NCI-H526 treated with DMSO at 0.1 percent for 48 hours (cell line): ENCODE results near the gene ROCK2.
A peak's percentile ranks its signal among the peaks of the same experiment; 100 is the strongest.

Experiments used
- DNase-seq: peaks from one replicate; lab custom pipeline; 2025; lab: John Stamatoyannopoulos, UW

The ROCK2 gene

GRCh38 chr2:11367170-11367730 lies 22.8 kb upstream of the ROCK2 start:
- DNase-seq: no peak

DNA sequence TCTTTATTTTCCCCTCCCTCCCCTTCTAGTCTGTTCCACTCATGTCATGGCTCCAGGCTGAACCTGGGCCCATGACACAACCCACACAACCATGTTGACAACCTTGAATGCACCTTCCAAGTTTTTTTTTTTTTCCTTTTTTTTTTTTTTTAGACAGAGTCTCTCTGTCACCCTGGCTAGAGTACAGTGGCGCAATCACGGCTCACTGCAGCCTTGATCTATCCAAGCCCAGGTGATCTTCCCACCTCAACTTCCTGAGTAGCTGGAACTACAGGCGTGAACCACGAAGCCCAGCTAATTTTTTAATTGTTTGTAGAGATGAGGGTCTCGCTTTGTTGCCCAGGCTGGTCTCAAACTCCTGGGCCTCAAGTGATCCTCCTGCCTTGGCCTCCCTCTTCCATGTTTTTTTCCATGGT lies 21.9 kb upstream of the ROCK2 start:
- no peak for DNase-seq

- no peak for DNase-seq
These were observed 20.9 kb upstream of the ROCK2 start for GRCh38 chr2:11365096-11365879.

GRCh38 chr2:11364565-11364887 lies 20.1 kb upstream of the ROCK2 start:
- DNase-seq: no peak

GRCh38 chr2:11363868-11364564 lies 19.6 kb upstream of the ROCK2 start:
- DNase-seq: no peak

DNA sequence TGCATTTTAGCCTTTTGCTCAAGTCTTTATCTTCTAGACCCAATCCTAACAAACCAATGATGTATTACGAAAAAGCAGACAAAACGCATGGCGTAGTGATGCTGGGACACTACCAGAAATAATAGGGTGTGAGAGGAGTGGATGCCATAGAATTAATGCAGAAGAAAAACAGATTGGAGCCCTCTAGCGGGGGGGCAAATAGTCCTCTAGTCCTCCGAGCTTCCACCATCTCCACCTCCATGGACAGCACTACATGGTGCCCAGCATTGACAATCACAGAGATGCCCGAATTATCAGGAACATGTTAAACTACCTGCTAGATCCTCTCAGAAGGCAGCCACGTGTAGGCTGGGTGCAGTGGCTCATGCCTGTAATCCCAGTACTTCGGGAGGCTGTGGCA lies 15.4 kb upstream of the ROCK2 start:
- no peak for DNase-seq

GRCh38 chr2:11357428-11357972 lies 13.1 kb upstream of the ROCK2 start:
- no peak for DNase-seq

DNA sequence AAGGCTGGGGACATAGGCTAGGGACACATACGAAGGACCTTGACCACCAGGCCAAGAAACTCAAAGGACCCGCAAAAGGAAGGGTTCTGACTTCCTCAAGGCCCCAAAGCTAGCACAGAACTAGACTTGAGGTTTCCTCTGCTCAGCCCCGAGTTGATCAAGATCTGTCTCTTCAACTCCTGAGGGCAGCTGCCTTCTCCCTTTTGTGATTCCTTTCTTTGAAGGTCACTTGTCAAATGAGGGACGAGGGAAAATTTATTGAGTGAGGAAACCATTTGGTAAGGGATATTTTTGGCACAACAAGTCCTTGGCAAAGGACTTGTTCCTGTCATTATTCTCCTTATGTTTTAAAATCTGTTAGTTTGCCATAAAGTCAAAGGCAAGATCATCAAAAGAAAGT lies 12.3 kb upstream of the ROCK2 start:
- no peak for DNase-seq

- DNase-seq: no peak
These were observed 11.0 kb upstream of the ROCK2 start for GRCh38 chr2:11355194-11356053.

DNA sequence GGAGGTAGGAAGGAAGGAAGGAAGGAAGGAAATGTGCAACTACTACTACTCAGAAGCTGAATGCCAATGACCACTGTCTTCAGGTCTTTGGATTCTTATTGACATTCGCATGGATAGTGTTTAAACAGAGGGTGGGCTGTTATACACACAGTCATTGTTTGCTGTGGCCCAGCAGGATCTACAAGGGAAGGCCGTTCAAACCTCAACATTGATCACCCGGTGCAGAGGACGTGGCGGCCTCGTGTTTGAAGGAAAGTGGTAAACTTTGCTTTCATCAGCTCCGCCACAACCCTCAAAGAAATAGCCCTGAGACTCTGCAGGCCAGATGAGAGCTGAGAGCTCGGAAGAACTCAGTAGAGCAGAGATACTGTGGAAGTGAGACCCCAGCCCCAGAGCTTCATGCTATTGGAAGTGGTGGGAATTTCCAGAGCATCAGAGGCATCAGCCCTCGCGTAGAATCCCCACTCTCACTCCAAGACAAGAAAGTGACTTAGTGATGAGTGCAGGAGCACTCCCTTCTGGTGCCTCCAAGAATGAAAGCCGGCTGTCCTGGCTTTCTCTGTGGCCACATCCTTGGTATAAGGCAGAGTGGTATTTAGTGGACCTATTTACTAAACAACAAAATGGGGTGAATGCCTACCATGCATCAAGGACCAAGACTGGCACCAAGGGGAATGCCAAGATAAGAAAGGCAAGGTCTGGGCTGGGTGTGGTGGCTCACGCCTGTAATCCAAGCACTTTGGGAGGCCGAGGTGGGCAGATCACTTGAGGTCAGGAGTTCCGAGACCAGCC lies 10.1 kb upstream of the ROCK2 start:
- no peak for DNase-seq

DNA sequence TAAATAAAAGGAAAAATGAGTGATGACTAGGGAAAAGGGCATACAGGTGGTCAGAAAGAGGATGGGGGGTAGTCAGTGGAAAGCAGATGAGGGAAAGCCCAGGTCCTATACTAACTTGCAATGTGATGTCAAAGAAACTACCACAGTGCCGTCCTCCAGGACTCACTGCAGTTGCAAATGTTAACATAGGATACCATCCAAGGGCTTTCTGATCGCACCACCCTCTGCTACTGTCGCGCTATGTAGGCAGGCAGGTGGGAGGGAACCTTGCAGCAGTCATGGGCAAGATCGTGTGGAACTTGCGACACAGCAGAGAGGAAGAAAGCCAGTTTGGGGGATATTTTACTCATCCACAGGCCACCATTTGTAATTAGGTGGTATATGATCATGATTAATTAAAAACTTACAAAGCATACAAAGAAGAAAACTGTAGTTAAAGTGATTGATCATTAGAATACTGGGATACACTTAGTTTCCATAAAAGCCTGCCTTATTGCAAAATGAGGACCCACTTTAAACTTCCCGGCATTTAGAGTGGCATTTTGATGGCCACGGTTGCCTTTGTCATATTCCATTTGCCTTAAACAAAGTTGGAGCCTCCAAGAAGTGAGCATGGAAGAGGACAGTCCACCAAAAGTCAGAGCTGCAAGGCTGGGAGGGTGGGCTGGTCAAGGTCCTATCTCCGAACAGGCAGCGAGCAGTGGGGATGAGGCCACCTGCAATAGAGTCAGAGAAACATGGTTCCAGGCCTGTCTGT lies 8.5 kb upstream of the ROCK2 start:
- no peak for DNase-seq

- DNase-seq: no peak
These were observed 3.8 kb upstream of the ROCK2 start for GRCh38 chr2:11348209-11348749.

GRCh38 chr2:11347403-11347959 lies 3.0 kb upstream of the ROCK2 start:
- DNase-seq: no peak

GRCh38 chr2:11346023-11346482 lies 1.6 kb upstream of the ROCK2 start:
- DNase-seq: no peak

DNA sequence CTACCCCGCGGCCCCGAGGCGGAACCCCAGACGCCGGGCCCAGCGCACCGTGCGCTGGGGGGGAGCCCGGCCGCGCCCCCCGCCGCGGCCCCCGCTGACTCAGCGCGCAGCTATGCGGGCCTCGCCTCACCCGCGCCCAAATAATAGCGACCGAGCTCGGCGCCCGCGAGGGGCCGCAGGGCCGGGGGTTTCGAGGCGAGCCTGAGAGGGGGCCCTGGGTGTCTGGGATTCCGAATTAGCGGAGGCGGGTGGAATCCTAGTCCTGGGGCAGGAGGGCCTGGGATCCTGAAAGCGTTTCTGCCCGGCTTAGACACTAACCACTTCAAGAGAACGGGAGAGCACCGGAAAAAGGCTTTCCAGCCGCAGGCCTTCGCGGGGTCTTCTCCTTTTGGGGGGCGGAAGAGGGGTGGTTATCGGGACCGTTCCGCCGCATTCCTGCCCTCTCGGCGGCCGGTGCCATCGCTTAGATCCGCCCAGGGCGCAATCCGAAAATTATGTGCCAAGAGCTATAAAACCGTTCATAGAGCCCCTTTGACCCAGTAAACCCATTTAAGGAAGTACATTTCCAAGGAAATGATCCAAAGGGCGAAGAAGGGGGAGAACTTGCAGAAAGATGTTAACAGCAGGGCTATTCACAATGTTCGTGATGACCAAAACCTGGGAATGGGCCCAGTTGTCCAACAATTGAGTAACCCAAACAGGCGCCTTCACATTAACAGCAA lies 681 bp upstream of the ROCK2 start:
- DNase-seq: no peak

GRCh38 chr2:11343650-11344341 lies 640 bp downstream of the ROCK2 start:
- DNase-seq: peak; percentile 34

- peak; percentile 25 for DNase-seq
These were observed 1.1 kb downstream of the ROCK2 start for GRCh38 chr2:11343368-11343649.

GRCh38 chr2:11342551-11343367 lies 1.7 kb downstream of the ROCK2 start:
- DNase-seq: no peak
